Activated CD4-positive, alpha-beta T cell treated with anti-CD3 and anti-CD28 coated beads, Interleukin-2, amount 10 ng/mL, durations not matched to agents 7 days and 5 days (primary cell): ENCODE measurements around the gene ZNF837. TPM values are rescaled to one million over a fixed set of nuclear protein-coding genes. Genes with fewer than 3 reads are reported as not detected.

Experiments
- CTCF ChIA-PET: fragments of 350-600 bp; sonication (Branson Sonifier 250); formaldehyde crosslinking; loops from one replicate; lab custom pipeline; 2021; ENCODE audit warnings: antibody characterized with exemption; lab: Charles Lee
- POLR2A ChIA-PET: fragments of 350-600 bp; sonication (Branson Sonifier 250); formaldehyde crosslinking; loops from one replicate; lab custom pipeline; 2021; ENCODE audit warnings: antibody characterized with exemption; lab: Charles Lee
- DNase-seq: peaks from one replicate; pipeline ENCODE4 v3.0.0-alpha.2; 2020
- H3K27ac Mint-ChIP-seq: one replicate; pipeline ENCODE4 v1.8.0; 2021; ENCODE audit warnings: mild to moderate bottlenecking, moderate library complexity, mixed read lengths
- H3K27me3 Mint-ChIP-seq: one replicate; pipeline ENCODE4 v1.8.0; 2021; ENCODE audit warnings: mixed read lengths
- H3K36me3 Mint-ChIP-seq: one replicate; pipeline ENCODE4 v1.8.0; 2021; ENCODE audit warnings: low read depth, mixed read lengths
- H3K4me1 Mint-ChIP-seq: one replicate; pipeline ENCODE4 v1.8.0; 2021; ENCODE audit warnings: mixed read lengths
- H3K4me3 Mint-ChIP-seq: one replicate; pipeline ENCODE4 v1.8.0; 2021; ENCODE audit warnings: mild to moderate bottlenecking, moderate library complexity, mixed read lengths
- H3K9me3 Mint-ChIP-seq: one replicate; pipeline ENCODE4 v1.8.0; 2021; ENCODE audit warnings: mixed read lengths
- total RNA-seq, 2 experiments: library from RNA; stranded (reverse); gene quantifications; one replicate each; pipeline ENCODE4 v1.2.3, GENCODE V29; 2021

The ZNF837 gene
- total RNA-seq, 2 experiments from 2014 or later = 1.5 to 2.3 TPM

DNA sequence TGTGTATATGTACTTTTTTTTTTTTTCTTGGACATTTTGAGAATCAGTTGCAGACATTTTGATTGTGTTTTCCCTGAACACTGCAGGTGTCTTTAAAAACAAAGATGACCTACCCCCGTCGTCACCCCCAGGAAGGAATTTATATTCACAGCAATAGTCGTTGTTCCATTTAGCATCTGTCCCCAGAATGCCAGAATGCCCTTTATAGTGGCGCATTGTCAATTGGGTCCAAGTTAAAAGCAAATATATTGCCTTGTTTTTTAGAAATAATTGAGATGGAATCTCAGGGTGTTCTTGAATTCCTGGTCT lies 12.8 kb upstream of the ZNF837 start:
- Mint-ChIP-seq H3K36me3 (peaks cover 40% of the 10 kb centered on the region), H3K27ac (no peak overlapping the region), H3K27me3 (no peaks in the 10 kb centered on the region), H3K9me3 (no peaks in the 10 kb centered on the region), H3K4me1 (peaks cover 36% of the 10 kb centered on the region), H3K4me3 (no peak overlapping the region)
- ChIA-PET CTCF (no interaction called here), POLR2A (no interaction called here)
- no peak for DNase-seq

DNA sequence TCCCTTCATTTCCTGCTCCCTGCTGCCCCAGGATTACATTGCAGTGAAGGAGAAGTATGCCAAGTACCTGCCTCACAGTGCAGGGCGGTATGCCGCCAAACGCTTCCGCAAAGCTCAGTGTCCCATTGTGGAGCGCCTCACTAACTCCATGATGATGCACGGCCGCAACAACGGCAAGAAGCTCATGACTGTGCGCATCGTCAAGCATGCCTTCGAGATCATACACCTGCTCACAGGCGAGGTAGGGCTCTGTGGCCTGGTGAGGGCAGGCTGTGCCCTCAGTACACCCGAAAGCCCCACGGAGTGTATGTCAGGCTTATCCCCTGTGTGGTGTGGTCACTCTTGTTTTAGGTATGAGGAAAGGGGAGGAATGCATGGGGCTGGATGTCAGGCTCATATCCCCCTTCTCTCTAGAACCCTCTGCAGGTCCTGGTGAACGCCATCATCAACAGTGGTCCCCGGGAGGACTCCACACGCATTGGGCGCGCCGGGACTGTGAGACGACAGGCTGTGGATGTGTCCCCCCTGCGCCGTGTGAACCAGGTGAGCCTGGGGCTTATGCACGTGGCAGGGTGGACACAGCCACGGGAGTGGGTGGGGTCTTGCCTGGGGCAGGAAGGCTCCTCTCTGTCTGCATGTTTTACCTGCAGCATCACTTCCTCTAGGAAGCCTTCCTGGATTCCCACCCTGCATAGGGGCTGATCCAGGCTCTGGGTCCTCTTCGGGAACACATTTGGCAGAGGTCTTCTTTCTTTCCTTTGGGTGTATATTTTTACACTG lies 12.3 kb upstream of the ZNF837 start:
- Mint-ChIP-seq H3K4me3 (no peak overlapping the region), H3K27me3 (no peaks in the 10 kb centered on the region), H3K4me1 (peaks cover 42% of the 10 kb centered on the region), H3K9me3 (no peaks in the 10 kb centered on the region), H3K36me3 (peaks cover 44% of the 10 kb centered on the region), H3K27ac (no peak overlapping the region)
- DNase-seq = no peak
- POLR2A ChIA-PET = no interaction called here
- CTCF ChIA-PET = interaction anchor here (0.6 to 0.8 kb wide), 2 partner anchors 118 to 545 kb away, joined by 3 read pairs; no protein-coding TSS in a partner anchor

DNA sequence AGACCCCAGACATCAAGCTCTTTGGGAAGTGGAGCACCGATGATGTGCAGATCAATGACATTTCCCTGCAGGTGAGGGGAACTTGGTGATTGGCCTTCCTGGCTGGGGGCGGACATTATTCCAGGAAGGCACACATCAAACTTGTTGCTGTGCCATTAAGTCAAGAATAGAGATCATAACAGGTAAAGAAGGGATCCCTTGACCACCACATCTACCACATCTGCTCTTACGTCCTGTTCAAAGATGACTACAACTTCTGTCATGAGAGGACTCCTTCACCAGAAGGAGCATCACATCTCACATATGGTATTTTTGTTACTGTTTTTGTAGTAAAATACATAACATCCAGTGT lies 7.3 kb upstream of the ZNF837 start:
- CTCF ChIA-PET = interaction anchor here (0.6 to 1.5 kb wide), 2 partner anchors 25 to 96 kb away, joined by 3 read pairs; partner anchors contain the start of gene ZNF497
- peak overlapping the region; percentile 99 for H3K27ac Mint-ChIP-seq
- peaks cover 35% of the 10 kb centered on the region for H3K36me3 Mint-ChIP-seq
- no peaks in the 10 kb centered on the region for H3K9me3 Mint-ChIP-seq
- POLR2A ChIA-PET = no interaction called here
- DNase-seq = no peak
- H3K27me3 Mint-ChIP-seq = no peaks in the 10 kb centered on the region
- peaks cover 56% of the 10 kb centered on the region for H3K4me1 Mint-ChIP-seq
- peak overlapping the region; percentile 97 for H3K4me3 Mint-ChIP-seq

DNA sequence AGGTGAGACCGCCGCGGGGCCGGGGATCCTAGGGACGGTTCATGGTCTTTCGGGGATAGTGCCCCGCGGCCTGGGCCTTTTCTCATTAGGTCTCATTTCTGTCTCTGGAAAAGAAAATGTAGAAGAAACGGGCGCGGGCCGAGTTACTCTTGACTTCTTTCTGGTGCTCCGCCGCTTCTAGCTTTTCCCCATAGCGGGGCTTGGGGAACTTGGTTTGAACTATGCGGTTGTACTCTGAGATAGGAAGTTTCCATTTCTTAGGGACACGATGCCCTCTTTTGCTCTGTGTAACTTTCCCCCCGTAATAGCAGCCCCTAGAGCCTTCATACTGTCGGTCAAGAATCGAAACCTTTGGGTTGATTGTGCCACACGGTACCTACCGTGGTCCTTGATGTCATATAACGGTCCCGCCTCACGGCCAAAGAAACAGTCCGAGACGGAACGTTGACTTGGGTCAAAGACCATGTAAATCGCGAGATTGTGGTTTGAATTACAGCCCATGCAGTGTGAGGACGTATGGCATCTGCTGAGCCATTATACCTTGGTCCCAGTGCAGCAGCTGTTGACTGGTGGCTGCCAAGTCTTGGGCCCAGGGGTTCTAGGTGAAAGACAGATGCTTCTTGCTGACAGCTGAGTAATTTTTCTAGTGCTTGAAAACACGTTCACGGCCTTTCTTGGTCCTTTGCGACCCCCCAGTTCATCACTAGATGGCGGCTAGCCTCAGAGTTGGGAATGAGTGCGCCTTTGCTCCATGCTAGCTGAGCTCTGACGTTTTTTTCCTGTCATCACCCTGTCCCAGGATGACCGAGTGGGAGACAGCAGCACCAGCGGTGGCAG lies 6.7 kb upstream of the ZNF837 start:
- CTCF ChIA-PET = interaction anchor here (0.6 to 1.5 kb wide), 2 partner anchors 25 to 97 kb away, joined by 3 read pairs; partner anchors contain the start of gene ZNF497
- Mint-ChIP-seq H3K27me3 (no peaks in the 10 kb centered on the region), H3K9me3 (no peaks in the 10 kb centered on the region), H3K36me3 (peaks cover 31% of the 10 kb centered on the region), H3K27ac (peak overlapping the region; percentile 99), H3K4me1 (peaks cover 54% of the 10 kb centered on the region), H3K4me3 (peak overlapping the region; percentile 97)
- POLR2A ChIA-PET = no interaction called here
- no peak for DNase-seq

DNA sequence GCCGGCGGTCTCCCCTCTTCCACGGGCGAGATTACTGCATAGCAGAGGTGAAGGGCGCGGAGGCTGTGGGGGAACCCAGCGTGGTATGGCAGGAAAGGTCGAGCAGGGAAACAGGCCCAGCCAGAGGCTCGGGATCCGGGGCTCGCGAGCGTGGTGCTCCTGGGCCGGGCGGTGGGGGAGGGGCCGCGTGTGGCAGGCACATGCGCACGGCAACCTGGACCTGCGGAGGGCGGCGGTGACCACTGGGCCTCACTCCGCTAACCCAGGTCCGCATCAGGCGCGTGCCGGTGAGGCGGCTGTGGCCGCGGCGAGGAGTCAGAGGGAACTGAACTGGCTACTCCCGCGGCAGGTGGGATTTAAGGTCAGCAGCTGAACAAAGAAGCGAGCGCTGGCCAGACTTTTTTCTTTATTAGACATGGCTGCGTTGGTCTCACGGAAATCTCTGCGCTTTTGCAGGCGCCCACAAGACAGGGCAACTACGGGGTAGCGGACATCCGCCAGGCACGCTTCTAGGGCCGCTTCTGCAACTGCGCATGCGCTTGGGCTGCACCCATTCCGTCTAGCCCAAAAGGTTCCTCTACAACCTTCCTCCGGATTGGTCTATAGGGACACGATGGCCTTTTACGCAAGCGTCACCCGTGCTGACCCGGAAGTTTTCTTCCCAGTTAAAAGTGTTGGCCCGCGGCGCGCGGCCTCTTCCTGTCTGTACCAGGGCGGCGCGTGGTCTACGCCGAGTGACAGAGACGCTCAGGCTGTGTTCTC lies 5.9 kb upstream of the ZNF837 start, which contains the start of gene RPS5:
Gene RPS5, plus strand, starts transcription at position 694 of the 762 bp plus-strand sequence. CDS start 869 bp downstream, outside the sequence.
- H3K36me3 Mint-ChIP-seq = peaks cover 29% of the 10 kb centered on the region
- CTCF ChIA-PET = no interaction called here
- peak within 1 kb of the TSS; percentile 99 for H3K27ac Mint-ChIP-seq
- peak within 1 kb of the TSS; percentile 97 for H3K4me3 Mint-ChIP-seq
- POLR2A ChIA-PET = no interaction called here
- H3K4me1 Mint-ChIP-seq = peaks cover 56% of the 10 kb centered on the region
- H3K9me3 Mint-ChIP-seq = no peaks in the 10 kb centered on the region
- no peaks in the 10 kb centered on the region for H3K27me3 Mint-ChIP-seq
- DNase-seq = peak; percentile 97

DNA sequence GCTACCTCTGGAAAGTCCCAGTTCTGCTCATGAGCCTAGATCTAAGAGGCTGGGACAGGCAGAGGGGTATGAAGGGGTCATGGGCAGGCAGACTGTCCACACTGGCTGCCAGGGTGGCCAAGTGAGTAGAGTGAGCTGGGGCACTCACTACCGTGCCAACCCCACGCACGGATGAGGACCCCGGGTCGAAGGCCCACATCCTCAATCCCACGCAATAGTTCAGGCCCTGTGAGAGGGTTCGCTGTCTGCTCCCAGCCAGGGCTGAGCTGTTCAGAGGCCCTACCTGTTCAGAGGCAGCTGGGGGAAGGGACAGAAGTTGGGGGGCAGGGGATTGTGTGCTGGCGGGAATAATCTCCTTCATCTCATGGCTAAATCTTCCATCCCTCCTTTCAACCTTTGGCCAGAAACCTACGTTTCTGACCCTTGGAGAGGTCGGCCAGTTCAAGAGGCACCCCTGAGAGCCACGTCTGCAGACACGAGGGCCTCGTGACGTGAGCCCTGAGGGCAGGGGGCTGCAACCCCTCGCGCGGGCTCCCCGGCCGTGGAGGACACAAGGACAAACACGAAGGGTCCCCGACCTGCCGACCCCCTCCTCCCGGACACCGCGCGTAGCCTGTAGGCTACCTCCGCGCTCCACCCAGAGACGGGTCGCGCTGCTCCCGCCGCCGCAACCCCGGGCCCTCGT lies 5.2 kb upstream of the ZNF837 start:
- H3K9me3 Mint-ChIP-seq = no peaks in the 10 kb centered on the region
- CTCF ChIA-PET = no interaction called here
- POLR2A ChIA-PET = no interaction called here
- H3K27ac Mint-ChIP-seq = peak overlapping the region; percentile 99
- H3K4me3 Mint-ChIP-seq = peak overlapping the region; percentile 97
- no peaks in the 10 kb centered on the region for H3K27me3 Mint-ChIP-seq
- peaks cover 26% of the 10 kb centered on the region for H3K36me3 Mint-ChIP-seq
- no peak for DNase-seq
- peaks cover 53% of the 10 kb centered on the region for H3K4me1 Mint-ChIP-seq

DNA sequence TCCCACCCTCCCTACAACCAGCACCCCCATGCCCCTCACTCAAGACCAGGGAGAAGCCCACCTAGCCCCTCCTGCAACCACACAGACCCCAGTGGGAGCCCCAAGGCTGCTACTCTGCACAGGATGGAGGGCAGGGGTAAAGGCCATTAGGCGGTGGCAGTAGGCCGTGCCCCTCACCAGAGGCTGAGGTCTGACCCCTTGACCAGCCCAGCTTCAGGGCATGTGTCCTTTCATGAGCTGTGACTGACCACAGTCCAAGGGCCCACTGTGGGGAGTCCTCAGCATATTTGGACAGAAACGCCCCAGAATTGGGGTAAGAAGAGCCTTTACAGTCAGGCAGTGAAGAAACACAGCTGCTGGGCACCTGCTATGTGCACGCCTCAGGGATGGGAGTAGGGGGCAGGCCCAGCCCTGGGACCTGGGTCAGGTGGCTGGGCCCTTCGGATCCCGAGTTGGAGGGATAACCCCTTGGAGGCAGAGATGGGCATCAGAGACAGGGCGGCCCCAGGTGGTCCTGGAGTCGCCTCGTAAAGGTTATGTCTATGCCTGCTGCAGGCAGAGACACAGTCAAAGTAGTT lies 4.6 kb upstream of the ZNF837 start:
- H3K4me1 Mint-ChIP-seq = peaks cover 47% of the 10 kb centered on the region
- peak overlapping the region; percentile 97 for H3K4me3 Mint-ChIP-seq
- ChIA-PET CTCF (no interaction called here), POLR2A (interaction anchor here (0.5 kb wide), 1 partner anchor 37 kb away, joined by 3 read pairs; no protein-coding TSS in a partner anchor)
- peak overlapping the region; percentile 99 for H3K27ac Mint-ChIP-seq
- DNase-seq = no peak
- H3K9me3 Mint-ChIP-seq = no peaks in the 10 kb centered on the region
- H3K27me3 Mint-ChIP-seq = no peaks in the 10 kb centered on the region
- peaks cover 21% of the 10 kb centered on the region for H3K36me3 Mint-ChIP-seq

DNA sequence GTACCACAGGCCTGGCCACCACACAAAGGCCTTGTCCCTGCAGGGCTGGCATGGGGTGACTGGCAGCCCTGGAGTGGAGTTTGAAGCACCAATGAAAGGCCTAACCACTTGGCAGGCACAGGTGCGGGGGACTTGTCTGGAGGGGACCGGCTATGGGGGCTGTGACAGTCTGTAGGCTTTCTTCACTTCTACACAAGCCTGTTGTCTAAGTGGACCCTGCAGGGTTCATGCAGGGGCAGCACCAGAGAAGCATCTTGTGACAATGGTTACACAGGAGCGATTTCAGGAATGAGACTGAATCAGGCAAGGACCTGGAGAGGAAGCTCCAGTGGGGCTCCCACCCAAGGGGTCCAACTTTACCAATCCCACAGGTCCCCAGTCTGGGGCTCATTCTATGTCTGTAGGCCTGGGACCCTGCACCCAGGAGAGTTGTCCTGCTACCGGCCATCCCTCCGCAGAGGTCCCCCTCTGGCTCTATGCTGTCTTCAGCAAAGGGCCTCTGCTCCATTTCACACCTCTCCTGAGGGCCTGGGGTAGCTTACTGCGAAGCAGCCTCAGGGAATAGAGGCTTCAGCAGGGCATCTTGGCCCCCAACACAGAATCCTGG lies 2.3 kb upstream of the ZNF837 start:
- no peaks in the 10 kb centered on the region for H3K27me3 Mint-ChIP-seq
- POLR2A ChIA-PET = no interaction called here
- H3K36me3 Mint-ChIP-seq = peaks cover 9% of the 10 kb centered on the region
- H3K4me3 Mint-ChIP-seq = peak overlapping the region; percentile 83
- H3K9me3 Mint-ChIP-seq = no peaks in the 10 kb centered on the region
- DNase-seq = no peak
- CTCF ChIA-PET = no interaction called here
- H3K27ac Mint-ChIP-seq = peak overlapping the region; percentile 57
- peaks cover 46% of the 10 kb centered on the region for H3K4me1 Mint-ChIP-seq

DNA sequence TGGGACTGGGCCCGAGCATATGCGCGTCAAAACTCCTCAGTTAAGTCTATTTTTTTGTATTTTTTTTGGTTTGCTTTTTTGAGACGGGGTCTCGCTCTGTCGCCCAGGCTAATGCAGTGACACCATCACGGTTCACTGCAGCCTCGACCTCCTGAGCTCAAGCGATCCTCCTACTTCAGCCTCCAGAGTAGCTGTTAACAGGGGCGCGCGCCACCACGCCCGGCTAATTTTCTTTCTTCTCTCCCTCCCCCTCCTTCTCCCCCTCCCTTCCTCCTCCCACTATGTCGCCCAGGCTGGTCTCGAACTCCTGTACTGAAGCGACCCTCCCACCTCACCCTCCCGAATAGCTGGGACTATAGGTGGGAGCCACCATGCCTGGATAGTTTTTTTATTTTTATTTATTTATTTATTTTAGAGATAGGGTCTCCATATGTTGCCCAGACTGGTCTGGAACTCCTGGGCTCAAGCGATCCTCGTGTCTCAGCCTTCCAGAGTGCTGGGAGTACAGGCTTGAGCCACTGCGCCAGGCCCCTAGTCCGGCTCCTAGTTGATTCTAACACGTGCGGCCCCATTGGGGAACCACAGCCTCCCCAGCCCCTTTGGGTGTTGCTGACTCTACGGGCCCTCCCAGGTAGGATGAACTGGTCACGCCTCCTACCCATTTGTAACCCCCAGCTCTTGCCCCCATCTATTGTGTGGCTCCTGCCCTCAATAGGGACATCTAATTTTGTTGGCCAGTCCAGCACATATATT lies 806 bp upstream of the ZNF837 start:
- ChIA-PET POLR2A (no interaction called here), CTCF (interaction anchor here (1.5 kb wide), 1 partner anchor 138 kb away, joined by 5 read pairs; the partner anchor contains the start of gene ZBTB45)
- Mint-ChIP-seq H3K4me3 (peak overlapping the region; percentile 83), H3K27me3 (no peaks in the 10 kb centered on the region), H3K27ac (peak overlapping the region; percentile 95), H3K36me3 (no peaks in the 10 kb centered on the region), H3K9me3 (no peaks in the 10 kb centered on the region), H3K4me1 (peaks cover 36% of the 10 kb centered on the region)
- no peak for DNase-seq

DNA sequence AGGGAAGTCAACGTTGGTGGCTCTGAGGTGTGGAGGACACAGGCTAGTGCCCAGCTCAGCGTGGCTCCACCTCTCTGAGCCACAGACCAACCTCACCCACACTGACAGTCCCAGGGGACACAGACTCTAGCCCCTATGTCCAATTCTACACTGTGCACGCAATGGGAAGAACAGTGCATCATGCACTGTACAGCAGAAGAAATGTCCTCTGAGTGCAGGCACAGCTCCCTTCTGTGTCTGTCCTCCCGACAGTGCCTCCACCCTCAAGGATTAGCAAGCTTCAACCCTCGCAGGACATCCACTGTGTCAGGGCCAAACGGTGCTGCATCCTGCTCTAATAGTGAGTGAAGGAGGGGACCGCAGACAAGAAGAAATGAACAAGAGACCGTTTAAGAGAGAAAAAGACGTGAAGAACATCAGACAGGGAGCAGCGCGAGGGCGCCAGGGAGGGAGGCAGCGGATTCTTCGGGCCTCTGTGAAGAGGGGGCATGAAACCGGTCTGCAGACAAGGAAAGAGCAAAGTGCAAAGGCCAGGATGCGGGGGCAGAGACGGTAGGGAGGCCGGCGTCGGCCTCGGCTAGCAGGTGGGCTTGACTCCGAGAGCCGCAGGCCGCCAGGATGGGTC lies 681 bp downstream of the ZNF837 start:
- Mint-ChIP-seq H3K9me3 (no peaks in the 10 kb centered on the region), H3K27me3 (no peaks in the 10 kb centered on the region), H3K36me3 (no peaks in the 10 kb centered on the region), H3K27ac (peak overlapping the region; percentile 94), H3K4me3 (peak overlapping the region; percentile 83), H3K4me1 (peaks cover 27% of the 10 kb centered on the region)
- no peak for DNase-seq
- ChIA-PET POLR2A (interaction anchor here (0.7 kb wide), 1 partner anchor 31 kb away, joined by 5 read pairs; no protein-coding TSS in a partner anchor), CTCF (interaction anchor here (0.6 to 1.7 kb wide), 4 partner anchors 16 to 159 kb away, joined by 3 to 5 read pairs (median 4); partner anchors contain the start of gene ZBTB45)
